Stimulated activated CD4-positive, alpha-beta T cell treated with anti-CD3 and anti-CD28 coated beads, Interleukin-12 subunit alpha, Interleukin-12 subunit beta, amount 100 ng/mL, for 24 hours (primary cell): ENCODE measurements around the gene KAT2A.

Experiments used
- DNase-seq, 2 experiments: peaks; one replicate each; pipeline ENCODE4 v3.0.0-alpha.2; 2020; ENCODE audit warnings: low read depth in 2 of 2

Gene KAT2A

GRCh38 chr17:42094375-42095069 lies 26.6 kb downstream of the KAT2A start:
- no peak for DNase-seq

GRCh38 chr17:42092939-42093338 lies 28.2 kb downstream of the KAT2A start:
- no peak for DNase-seq

- DNase-seq: no peak
Measured at GRCh38 chr17:42090964-42091790, 30.0 kb downstream of the KAT2A start.

GRCh38 chr17:42088736-42089135 lies 32.4 kb downstream of the KAT2A start:
- DNase-seq: no peak

- no peak for DNase-seq
Measured at GRCh38 chr17:42087736-42088705, 33.1 kb downstream of the KAT2A start.

GRCh38 chr17:42087042-42087701 lies 34.0 kb downstream of the KAT2A start:
- no peak for DNase-seq

- DNase-seq: no peak
Measured at GRCh38 chr17:42081516-42082129, 39.5 kb downstream of the KAT2A start.

- DNase-seq: no peak
Measured at GRCh38 chr17:42079541-42079940, 41.6 kb downstream of the KAT2A start.

GRCh38 chr17:42078396-42079043 lies 42.6 kb downstream of the KAT2A start:
- no peak for DNase-seq

GRCh38 chr17:42077755-42078154 lies 43.4 kb downstream of the KAT2A start:
- no peak for DNase-seq

- DNase-seq: no peak
Measured at GRCh38 chr17:42076797-42077559, 44.2 kb downstream of the KAT2A start.

- DNase-seq: no peak
Measured at GRCh38 chr17:42075789-42076188, 45.4 kb downstream of the KAT2A start.

GRCh38 chr17:42072323-42073187 lies 48.6 kb downstream of the KAT2A start:
- no peak for DNase-seq

- DNase-seq: no peak
Measured at GRCh38 chr17:42071810-42072209, 49.4 kb downstream of the KAT2A start.

GRCh38 chr17:42068979-42069378 lies 52.2 kb downstream of the KAT2A start:
- DNase-seq: no peak

GRCh38 chr17:42067371-42068091 lies 53.6 kb downstream of the KAT2A start:
- DNase-seq: peak; percentile 31 to 77

GRCh38 chr17:42065201-42065600 lies 56.0 kb downstream of the KAT2A start:
- DNase-seq: no peak
